NCI-H2171 treated with DMSO at 0.1 percent for 48 hours (cell line): ENCODE data around the gene GCGR.
"Not testable (repeated sequence)": the region's sequence is repeated elsewhere in the genome, so short reads cannot be mapped to it uniquely, and the experiment has no call there.

Experiments used
- DNase-seq: peaks from one replicate; lab custom pipeline; 2025; lab: John Stamatoyannopoulos, UW

The GCGR gene

DNA sequence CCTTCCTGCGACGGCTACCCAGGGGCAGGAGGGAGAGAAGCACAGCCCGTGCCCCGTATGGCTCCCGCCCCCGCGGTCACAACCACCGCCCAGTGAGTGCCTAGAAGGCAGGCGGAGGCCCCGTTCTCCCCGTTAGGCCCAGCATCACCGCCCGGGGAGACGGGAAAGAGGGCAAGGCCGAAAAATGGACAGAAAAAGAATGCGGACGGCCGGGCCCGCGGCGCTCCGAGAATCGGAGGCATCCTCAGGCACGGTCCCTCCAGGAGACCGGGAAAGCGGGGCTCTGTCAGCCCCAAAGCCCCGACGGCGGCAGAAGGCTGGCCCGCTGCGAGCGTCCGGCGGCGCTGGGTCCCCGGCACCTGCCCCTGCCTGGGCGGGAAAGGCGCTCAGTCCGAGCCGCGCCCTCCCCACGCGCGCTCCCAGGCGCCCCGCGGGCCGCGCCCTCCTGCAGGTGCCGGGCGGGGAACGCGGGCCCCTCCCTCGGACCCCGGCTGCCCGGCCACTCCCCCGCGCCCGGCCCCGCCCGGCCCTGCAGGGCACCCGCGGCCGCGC is 28.7 kb downstream of the GCGR start:
- no peak for DNase-seq

DNA sequence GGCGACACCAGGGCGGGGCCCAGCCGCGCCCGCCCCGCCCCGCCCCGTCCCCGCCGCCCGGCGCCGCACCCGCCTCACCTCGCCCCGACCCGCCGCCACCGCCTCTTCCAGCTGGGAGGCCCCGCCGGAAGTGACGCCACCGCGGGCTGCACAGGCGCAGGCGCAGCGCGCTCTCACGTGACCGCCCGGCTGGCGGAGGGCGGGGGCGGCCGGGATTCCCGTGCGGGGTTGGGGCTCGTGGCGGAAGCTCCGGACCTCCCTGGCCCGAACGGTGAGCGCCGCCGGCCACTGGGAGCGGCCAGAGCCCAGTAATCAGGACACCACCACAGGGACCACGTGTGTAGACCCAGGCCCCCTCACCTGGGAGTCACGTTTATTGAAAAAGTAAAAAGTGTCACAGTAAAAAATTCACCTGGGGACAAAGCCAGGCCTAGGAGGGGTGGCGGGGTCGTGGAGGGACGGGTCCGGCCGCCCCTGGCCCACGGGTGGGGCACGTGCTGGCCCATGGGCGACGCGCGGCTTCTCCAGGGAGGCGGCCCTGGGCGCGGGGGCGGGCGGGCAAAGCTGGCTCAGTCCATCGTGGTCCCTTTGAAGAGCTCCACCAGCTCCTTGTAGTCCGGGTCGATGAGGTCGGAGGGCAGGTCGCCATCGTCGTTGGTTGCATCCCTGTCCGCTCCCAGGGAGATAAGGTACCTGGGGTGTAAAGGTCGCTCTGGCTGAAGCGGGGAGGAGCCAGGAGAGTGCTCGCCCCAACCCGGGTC is 29.4 kb downstream of the GCGR start, which contains the start of gene MCRIP1:
Gene MCRIP1, minus strand, starts transcription at position 132 of the 761 bp plus-strand sequence. CDS start 8,785 bp downstream, outside the sequence.
- DNase-seq: peak; percentile 83

DNA sequence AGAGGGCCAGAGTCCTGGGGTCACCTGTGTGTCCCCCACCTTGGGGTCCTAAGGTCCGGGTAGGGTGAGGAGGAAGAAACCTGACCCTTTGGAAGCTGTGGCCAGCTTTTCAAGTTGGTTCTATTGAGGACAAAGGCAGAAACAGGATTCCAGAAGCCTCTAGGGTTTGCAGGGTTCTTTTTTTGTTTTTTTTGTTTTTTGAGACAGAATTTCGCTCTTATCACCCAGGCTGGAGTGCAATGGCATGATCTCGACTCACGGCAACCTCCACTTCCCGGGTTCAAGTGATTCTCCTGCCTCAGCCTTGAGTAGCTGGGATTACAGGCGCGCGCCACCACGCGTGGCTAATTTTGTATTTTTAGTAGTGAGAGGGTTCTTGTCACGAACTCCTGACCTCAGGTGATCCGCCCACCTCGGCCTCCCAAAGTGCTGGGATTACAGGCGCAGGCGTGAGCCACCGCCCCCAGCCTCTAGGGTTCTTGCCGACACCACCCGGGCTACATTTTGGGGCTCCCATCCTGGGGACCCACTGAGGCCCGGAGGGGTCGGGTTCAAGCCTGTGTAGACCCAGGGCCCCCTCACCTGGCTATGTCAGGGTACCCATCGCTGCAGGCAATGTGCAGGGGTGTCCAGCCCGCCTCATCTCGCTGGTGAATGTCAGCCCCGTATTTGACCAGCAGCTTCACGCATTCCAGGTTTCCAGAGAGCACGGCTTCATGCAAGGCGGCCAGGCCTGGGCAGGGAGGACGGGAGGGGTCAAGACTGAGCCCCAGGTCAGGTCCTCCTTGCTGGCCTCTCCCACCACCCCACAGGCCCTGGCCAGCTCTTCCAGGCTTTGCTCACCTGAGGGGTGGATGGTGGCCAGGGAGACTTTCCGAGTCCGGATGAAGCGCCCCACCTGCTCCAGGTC is 30.2 kb downstream of the GCGR start:
- no peak for DNase-seq

DNA sequence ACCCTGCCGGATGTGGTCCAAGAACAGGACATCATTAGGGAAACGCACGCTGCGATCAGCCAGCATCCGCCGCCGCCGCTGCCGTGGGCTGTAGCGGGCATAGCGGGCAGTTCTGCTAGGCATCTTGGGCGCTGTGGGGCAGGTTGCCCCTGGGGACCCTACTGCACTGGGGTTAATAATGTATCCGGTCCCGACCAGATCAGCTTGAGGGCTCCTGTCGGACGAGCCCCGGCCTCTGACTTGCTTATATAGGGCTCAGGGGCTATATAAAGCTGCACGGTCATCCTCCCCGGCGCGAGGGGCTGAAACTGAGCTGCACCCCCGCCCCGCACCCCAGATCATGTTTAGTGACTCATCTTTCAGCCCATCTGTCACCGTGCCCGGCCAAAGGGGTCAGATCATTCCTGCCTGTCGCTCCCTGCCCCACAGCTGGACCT is 30.9 kb downstream of the GCGR start, which contains the start of gene PPP1R27:
Gene PPP1R27, minus strand, starts transcription at position 220 of the 437 bp plus-strand sequence. Its CDS starts 97 bp downstream, at position 123.
- DNase-seq: no peak

DNA sequence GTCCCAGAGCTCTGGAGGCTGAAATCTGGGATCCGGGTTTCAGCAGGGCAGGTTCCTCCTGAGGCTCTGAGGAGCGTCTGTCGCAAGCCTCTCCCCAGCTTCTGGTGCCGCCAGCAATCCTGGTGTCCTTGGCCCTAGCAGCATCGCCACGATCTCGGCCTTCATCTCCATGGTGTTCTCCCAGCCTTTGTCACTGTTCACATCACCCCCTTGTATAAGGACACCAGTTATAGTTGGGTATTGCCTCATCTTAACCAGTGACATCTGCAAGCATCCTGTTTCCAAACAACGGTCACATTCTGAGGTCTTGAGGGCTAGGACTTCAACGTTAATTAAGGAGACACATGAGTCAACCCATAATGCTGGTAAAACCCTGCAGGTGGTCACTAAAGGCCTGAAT is 33.7 kb downstream of the GCGR start:
- no peak for DNase-seq

DNA sequence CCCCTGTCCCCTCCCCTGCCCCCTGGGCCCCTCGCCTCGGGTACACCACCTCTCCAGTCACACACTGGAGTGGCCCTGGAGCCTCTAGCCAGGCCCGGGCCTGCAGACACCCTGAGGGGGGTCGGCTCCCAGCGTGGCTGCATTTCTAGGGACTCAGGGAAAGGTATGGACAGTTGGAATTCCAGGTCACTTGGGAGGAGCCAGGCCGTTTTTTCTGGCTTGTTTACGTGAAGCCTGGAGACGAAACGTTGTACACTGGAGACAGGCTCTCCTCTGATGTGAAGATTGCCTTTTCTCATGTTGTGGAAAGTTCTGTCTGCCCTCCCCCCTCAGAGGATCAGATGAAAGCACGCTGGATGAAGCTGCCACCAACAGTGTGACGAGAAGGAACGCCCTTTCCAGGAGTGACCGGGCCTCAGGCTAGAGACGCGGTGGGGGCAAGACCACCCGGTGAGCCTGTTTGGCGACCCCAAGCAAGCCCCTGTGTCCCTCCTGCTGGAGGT is 34.9 kb downstream of the GCGR start:
- no peak for DNase-seq

DNA sequence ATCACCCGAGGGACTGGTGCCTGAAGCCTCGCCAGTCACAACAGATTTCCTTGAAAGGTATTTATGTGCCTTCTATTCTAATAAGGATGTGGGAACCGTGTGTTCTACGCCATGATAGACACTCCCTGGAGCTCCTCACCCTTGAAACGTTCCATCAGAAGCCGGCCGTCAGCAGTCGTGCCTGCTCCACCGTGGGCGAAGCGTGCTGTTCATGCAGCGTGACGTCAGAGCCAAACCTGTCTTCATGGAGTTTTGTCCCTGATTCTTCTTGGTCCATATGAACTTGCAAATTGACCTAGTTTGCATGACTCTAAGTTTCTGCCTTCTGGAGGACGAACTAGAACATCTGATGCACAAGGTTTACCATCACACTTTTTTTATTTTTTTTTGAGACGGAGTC is 35.4 kb downstream of the GCGR start:
- DNase-seq: no peak

DNA sequence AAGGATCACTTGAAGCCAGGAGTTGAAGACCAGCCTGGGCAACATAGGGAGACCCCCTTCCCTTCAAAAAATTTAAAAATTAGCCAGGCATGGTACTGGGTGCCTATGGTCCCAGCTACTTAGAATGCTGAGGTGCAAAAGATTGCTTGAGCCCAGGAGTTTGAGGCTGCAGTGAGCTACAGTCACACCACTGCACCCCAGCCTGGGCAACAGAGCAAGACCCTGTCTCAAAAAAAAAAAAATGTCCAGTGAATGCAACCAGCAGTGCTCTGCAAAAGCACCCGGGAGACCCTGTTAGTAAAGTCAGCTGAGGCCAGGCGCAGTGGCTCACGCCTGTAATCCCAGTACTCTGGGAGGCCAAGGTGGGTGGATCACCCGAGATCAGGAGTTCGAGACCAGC is 36.1 kb downstream of the GCGR start:
- DNase-seq: not testable (repeated sequence)

DNA sequence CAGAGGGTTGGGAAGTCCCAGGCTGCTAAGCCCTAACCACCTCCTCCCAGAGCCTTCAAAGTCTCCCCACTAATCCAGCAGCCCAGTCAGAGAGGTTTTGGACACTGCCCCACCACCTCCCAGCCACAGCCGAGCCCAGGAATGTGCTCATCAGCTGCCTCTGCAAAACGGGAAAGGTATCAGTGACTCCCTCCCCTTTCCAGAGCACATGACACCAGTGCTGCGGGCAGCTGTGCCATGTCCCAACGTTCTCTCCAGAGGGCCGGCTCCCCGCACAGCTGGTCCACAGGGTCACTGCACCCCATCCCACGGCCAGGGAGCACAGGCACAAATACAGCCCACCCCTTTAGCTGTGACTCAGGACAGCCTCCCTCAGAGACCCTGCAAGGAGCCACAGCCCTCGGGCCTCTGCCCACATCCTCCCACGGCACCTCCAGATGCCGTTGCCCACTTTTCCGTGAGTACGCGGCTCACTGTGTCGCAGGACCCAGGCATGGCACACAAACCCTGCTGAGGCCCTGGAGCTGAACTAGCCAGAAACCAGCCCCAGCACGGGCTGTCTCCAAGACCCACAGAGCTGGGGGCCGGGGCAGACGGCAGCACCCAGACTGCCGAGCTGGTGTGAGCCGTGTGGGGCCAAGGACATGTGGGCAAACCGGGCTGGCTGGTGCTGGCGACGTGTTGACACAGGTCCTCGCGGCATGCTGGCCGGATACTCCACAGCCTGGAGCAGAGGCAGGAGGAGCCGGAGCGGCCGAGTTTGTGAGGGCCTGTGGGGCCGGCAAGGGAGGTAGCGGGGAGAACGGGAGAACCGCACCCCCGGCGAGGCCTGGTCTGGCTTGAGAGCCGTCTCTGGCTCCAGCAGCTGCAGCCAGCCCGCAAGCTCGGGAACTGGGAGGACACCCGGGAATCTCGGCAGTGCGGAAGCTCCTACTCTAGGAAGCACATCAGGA is 37.2 kb downstream of the GCGR start:
- DNase-seq: no peak

DNA sequence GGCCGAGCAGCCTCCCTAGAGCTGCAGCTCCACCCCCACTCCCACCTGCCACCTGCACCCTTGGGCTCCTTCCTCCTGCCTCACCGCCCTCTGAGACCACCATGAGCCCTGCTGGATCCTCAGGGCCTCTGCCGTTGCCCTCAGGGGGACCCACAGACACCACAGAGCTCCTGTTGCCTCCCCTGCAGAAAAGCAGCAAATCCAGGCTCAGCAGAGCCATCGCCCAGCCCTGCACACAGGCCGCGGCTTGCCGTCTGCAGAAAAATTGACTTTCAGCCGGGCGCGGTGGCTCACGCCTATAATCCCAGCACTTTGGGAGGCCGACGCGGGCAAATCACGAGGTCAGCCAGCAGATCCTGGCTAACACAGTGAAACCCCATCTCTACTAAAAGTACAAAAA is 37.9 kb downstream of the GCGR start:
- no peak for DNase-seq

DNA sequence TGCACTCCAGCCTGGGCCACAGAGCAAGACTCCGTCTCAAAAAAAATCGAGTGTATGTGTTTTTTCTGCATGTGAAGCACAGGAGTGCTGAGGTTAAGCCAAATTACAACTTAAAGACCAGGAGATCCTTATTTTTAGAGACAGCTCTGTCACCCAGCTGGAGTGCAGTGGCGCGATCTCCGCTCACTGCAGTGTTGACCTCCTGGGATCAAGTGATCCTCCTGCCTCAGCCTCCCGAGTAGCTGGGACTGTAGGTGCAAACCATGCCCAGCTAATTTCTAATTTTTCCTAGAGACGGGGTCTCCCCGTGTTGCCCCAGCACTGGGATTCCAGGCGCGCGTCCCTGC is 38.4 kb downstream of the GCGR start:
- no peak for DNase-seq

DNA sequence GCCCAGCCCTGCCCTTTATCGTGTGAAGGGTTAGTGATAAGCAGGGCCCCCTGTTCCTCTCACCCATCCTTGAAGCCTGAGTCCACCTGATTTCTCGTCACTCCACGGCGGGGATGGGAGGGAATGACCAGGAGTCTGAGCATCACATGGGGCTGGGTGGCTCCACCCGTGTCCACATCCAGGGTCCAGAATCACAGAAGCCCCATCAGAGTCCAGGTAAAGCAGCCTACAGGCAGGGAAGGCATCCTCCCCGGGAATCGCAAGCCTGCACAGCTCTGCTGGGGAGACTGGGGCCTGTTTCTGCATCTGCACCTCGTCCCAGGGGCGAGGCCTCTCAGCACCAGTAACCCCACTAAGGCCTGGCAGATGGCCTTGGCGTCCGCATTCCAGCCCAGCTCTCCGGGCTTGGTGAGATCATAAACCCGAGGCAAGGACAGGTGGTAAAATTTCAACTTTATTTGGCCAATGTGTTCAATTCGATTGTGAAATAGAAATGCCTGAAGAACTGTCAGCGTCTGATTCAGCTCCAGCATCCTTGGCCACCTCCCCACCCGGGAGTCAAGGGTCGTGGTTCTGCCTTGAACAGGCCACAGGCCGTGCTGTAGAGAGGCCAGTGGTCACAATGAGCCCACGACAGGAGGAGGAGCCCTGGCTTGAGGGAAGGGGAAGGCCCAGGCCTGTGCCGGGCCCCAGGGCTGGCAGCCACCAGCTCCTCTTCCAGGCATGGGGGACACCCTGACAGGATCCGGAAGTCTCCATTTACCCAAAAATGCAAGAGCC is 39.0 kb downstream of the GCGR start:
- no peak for DNase-seq

DNA sequence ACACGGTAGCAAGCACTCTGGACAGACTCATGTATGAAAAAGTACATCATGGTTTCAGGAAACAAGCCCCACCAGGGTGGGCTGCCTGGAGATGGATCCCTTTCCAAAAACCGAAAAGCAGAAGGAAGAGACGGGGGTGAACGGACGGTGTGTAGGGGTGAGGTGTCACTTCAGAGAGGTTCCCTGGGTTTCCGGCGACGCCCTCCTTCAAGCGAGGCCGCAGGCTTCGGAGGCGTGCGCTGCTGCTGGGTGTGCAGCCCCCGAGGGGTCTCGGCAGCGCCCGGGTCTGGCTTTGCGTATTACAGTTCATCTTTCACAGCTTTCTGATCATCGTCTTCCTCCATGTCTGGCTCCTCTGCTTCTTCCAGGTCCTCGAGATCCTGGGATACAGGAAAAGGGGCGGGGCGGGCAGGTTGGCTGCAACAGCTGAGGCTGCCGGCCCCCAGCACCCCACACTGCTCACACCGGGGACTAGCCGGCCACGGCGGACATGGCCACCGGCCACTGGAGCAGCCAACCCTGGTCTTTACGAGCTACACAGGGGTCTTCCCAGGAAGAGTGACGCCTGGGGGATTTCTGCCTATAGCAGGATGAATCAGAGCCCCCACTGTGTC is 39.9 kb downstream of the GCGR start:
- no peak for DNase-seq

DNA sequence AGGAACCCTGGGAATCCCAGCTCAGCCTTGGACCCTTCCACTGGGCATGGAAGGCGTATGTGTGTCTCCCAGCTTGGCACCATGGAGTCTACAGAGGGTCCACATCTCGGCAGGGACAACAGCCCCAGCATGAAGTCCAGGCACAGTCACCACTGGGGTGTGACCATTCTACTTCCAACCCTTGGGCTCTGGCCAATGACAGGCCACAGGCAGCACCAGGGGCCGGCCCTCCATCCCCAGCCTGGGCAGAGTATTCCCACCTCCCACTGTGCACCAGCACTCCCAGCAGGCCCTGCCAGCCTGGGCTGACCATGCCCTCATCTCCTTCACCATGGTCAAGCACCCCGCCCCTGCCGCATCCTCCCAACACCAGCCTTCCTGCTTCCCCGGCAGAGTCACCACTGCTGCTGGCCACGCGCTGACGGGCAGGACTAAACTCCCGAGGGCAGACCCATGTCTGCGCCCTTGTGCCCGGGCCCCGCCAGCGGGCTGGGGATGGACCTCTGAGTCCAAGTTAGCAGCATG is 40.4 kb downstream of the GCGR start:
- no peak for DNase-seq

DNA sequence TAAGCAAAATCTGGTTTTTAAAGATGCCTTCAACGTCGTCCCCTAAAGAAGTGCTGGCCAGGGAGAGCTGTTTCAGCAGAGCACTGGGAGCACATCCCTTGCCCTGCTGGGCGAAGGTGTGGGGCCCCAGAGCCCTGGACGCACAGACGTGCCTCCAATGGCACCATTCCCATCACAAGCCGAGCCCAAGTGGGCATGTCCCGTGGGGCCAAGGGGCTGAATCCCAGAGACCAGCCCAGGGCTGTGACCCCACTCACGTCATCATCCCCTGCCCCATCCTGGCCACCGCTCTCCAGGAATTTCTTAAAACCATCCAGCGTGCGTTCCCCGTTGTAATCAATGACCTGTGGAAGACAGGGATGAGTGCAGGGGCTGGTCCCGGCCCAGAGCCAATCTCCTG is 40.9 kb downstream of the GCGR start:
- no peak for DNase-seq

DNA sequence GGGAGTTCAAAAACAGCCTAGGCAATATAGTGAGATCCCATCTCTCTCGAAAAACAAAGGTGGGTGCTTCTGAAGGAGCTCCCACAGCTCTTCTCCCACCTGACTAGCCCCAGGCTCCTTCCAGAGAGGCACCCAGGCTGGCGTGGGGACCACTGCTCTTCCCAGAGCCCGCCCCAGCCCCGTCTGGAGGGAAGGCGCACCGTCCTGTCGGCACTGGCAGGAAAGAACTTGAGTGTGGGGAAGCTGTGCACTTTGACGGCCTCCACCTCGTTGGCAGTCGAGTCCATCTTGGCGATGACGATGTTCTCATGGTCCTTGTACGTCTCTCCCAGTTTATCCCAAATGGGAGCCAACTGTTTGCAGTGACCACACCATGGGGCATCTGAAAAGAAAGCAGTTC is 41.4 kb downstream of the GCGR start:
- DNase-seq: no peak

DNA sequence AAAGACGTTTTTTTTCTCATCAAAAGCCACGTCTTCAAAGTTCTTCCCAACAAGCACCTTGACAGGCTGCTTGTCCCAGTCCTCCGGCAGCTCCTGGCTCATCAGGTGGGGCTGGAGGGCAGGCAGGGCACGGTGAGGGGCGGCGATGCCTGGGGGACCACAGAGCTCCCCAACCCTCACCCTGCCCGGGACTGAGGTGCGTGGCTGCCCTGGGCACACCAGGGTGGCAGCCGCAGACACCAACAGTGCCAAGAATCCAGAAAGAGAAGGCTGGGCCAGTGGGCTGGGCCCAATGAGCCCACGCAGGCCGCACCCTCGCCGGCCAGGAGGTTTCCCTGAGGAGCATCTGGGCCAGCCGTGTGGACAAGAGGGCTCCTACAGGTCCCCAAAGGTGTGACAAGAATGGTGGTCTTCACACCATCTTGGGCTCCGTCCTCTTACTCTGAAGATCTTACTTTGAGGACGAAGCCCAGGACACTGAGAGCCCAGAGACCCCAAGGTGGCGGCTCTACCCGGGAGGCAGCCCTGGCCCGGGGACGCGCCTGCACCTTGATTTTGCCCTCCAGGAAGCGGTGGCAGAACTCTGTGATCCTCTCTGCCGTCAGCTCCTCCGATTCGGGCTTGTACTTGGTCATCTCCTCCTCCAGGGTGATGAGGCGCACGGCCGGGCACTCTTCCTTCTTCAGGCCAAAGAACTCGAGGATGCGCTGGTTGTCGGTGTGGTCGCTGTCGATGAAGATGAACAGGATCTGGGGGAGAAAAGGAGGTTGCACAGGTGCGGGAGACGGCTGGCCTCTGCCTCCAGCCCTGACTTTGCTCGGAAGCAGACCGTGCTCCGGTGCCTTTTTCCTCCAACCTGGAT is 42.2 kb downstream of the GCGR start:
- DNase-seq: no peak

DNA sequence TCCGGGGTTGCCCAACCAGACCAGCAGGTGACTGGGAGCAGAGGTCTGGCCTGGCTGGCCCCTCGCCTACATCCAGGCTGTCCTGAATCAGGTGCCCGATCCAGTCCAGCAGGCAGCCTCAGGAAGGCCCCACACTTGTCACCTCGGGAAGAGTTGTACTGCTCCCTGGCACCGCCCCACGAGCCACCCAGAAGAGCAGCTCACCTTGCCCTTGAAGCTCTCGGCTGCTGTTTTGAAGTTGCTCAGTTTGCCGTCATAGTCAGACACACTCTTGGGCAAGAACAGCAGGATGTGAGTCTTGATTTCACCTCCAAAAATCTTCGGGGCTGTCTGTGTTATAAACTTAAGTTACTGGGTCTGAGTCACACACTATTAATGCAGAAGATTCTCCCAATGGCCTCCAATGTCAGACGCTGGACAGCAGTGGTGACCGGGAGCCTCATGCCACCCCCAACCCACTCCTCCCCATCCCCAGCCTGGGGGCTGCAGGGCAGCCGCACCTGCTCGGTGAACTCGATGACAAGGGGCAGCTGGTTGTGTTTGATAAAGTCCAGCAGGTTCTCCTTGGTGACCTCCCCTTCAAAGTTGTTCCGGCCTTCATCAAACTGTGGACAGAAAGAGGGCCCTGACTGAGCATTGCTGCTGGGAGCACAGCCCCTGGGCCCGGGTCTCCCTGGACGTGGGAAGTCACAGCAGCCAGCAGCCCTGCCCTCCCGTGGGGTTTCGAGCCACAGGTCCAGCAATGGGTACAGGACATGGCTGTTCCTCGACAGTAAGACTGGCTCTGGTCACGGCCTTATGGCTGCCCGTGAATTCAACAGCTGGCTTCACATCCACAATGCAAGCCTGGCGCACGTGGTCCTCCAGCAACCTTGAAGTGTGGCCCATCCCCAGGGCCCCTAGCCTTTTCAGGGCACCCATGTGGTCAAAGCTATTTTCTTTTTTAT is 43.1 kb downstream of the GCGR start:
- DNase-seq: no peak
